OCI-LY7 (cell line): ENCODE data around the gene PCA3. TPM values are rescaled to one million over a fixed set of nuclear protein-coding genes. Genes with fewer than 3 reads are reported as not detected.

Experiments
- BruUV-seq: library from RNA; stranded (reverse); fragments of 400-500 nt; replicated peaks from 2 replicates; lab custom pipeline; 2021; lab: Mats Ljungman, UMichigan
- CTCF ChIA-PET: fragments of 300-600 bp; sonication (Branson Sonifier 250); formaldehyde crosslinking; loops from one replicate; lab custom pipeline; 2022; ENCODE audit warnings: antibody characterized with exemption; ENCODE audit not compliant: unreplicated experiment; lab: Charles Lee
- POLR2A ChIA-PET: fragments of 300-600 bp; sonication (Branson Sonifier 250); formaldehyde crosslinking; loops from one replicate; lab custom pipeline; 2022; ENCODE audit warnings: antibody characterized with exemption; lab: Charles Lee
- DNase-seq: peaks from one replicate; pipeline ENCODE4 v3.0.0-alpha.2; 2015; ENCODE audit warnings: low spot score
- H2AFZ ChIP-seq: fragments of 200-600 bp; sonication (generic), shearing (Covaris generic); 2 replicates; pipeline ENCODE4 v1.6.1; 2014; ENCODE audit warnings: mild to moderate bottlenecking, antibody characterized with exemption, low read length, moderate library complexity
- H3K27ac ChIP-seq: fragments of 200-600 bp; sonication (generic); 2 replicates; pipeline ENCODE4 v1.5.1; 2014; ENCODE audit warnings: mixed run types, low read depth, mild to moderate bottlenecking, moderate library complexity, low read length, inconsistent platforms; ENCODE audit not compliant: poor library complexity, severe bottlenecking
- H3K36me3 ChIP-seq: fragments of 200-600 bp; sonication (generic); 2 replicates; pipeline ENCODE4 v1.6.1; 2014; ENCODE audit warnings: mild to moderate bottlenecking, antibody characterized with exemption, low read length, moderate library complexity, mixed read lengths; ENCODE audit not compliant: insufficient read depth
- H3K4me1 ChIP-seq: fragments of 200-600 bp; sonication (generic); 2 replicates; pipeline ENCODE4 v1.5.1; 2014; ENCODE audit warnings: mild to moderate bottlenecking, low read length; ENCODE audit not compliant: insufficient read depth, poor library complexity, severe bottlenecking
- H3K4me2 ChIP-seq: fragments of 200-600 bp; sonication (generic); 2 replicates; pipeline ENCODE4 v1.6.1; 2014; ENCODE audit warnings: mild to moderate bottlenecking, low read length
- H3K4me3 ChIP-seq: fragments of 200-600 bp; sonication (generic); 2 replicates; pipeline ENCODE4 v1.5.1; 2014; ENCODE audit warnings: mild to moderate bottlenecking, low read depth, low read length; ENCODE audit not compliant: poor library complexity, severe bottlenecking
- H3K79me2 ChIP-seq: fragments of 200-600 bp; sonication (generic); 2 replicates; pipeline ENCODE4 v1.6.1; 2016; ENCODE audit warnings: low read depth, mild to moderate bottlenecking, low read length, moderate library complexity, mixed read lengths; ENCODE audit not compliant: insufficient read depth
- H3K9me2 ChIP-seq: fragments of 200-600 bp; sonication (generic); 2 replicates; pipeline ENCODE4 v1.6.1; 2016; ENCODE audit warnings: mild to moderate bottlenecking, low read length, mixed read lengths; ENCODE audit not compliant: insufficient read depth
- H3K9me3 ChIP-seq: fragments of 200-600 bp; sonication (generic); 2 replicates; pipeline ENCODE4 v1.6.1; 2014; ENCODE audit warnings: mild to moderate bottlenecking, mixed run types, low read length, mixed read lengths
- H4K20me1 ChIP-seq: fragments of 200-600 bp; sonication (generic); 2 replicates; pipeline ENCODE4 v1.6.1; 2014; ENCODE audit warnings: mild to moderate bottlenecking, antibody characterized with exemption, low read length, moderate library complexity, mixed read lengths; ENCODE audit not compliant: insufficient read depth
- CTCF ChIP-seq: fragments of 200-600 bp; sonication (generic); conservative IDR thresholded peaks from 2 replicates; pipeline ENCODE4 v1.5.1; 2014; ENCODE audit warnings: mild to moderate bottlenecking, antibody characterized with exemption, low read length, moderate library complexity, mixed read lengths
- EZH2phosphoT487 ChIP-seq: fragments of 200-600 bp; sonication (generic); IDR thresholded peaks from 2 replicates; pipeline ENCODE4 v1.6.1; 2018; ENCODE audit warnings: low read depth, borderline replicate concordance, mild to moderate bottlenecking, mixed run types, antibody characterized with exemption, low read length, moderate library complexity, mixed read lengths
- intact Hi-C: fragments of 100-400 bp; cut with micrococcal nuclease; formaldehyde crosslinking; loops from one replicate; pipeline ENCODE4 v1.10.0; 2022; ENCODE audit not compliant: unreplicated experiment
- total RNA-seq, 2 experiments: library from RNA; depleted of rRNA in 1 of 2; stranded (reverse); fragments of >200 nt in 1 of 2; shearing (Covaris generic) in 1 of 2; gene quantifications; 2 replicates each; pipeline ENCODE4 v1.2.3, GENCODE V29; 2014 to 2022

Gene PCA3
- total RNA-seq, 2 experiments from 2014 or later, result not detected

GRCh38 chr9:76800901-76801300, 36.7 kb downstream of the PCA3 start:
- H3K9me3 ChIP-seq, result no peaks in the 10 kb centered on the region
- BruUV-seq, result no TSS peak
- POLR2A ChIA-PET, result interaction anchor here (0.6 to 0.7 kb wide), 3 partner anchors 8 to 208 kb away, joined by 3 to 4 read pairs (median 3); no protein-coding TSS in a partner anchor
- H3K36me3 ChIP-seq, result no peaks in the 10 kb centered on the region
- H3K4me2 ChIP-seq, result no peak overlapping the region
- no peak for TF ChIP-seq CTCF
- TF ChIP-seq EZH2phosphoT487, result no peak
- H3K4me3 ChIP-seq, result no peak overlapping the region
- no peaks in the 10 kb centered on the region for H3K79me2 ChIP-seq
- H3K9me2 ChIP-seq, result no peaks in the 10 kb centered on the region
- DNase-seq, result no peak
- intact Hi-C loops, result no loop called here
- no peak overlapping the region for H2AFZ ChIP-seq
- CTCF ChIA-PET, result no interaction called here
- no peaks in the 10 kb centered on the region for H3K4me1 ChIP-seq
- no peaks in the 10 kb centered on the region for H4K20me1 ChIP-seq
- no peak overlapping the region for H3K27ac ChIP-seq

GRCh38 chr9:76803083-76803482, 38.8 kb downstream of the PCA3 start:
- Histone ChIP-seq H3K4me2 (no peak overlapping the region), H3K4me3 (no peak overlapping the region), H4K20me1 (no peaks in the 10 kb centered on the region), H3K36me3 (no peaks in the 10 kb centered on the region), H3K27ac (no peak overlapping the region), H3K4me1 (no peaks in the 10 kb centered on the region), H3K9me3 (no peaks in the 10 kb centered on the region), H3K9me2 (no peaks in the 10 kb centered on the region), H2AFZ (no peak overlapping the region), H3K79me2 (no peaks in the 10 kb centered on the region)
- intact Hi-C loops, result no loop called here
- TF ChIP-seq CTCF (no peak), EZH2phosphoT487 (no peak)
- BruUV-seq, result no TSS peak
- ChIA-PET POLR2A (no interaction called here), CTCF (no interaction called here)
- DNase-seq, result no peak

- no peaks in the 10 kb centered on the region for H3K9me2 ChIP-seq
- ChIA-PET CTCF (no interaction called here), POLR2A (no interaction called here)
- no peaks in the 10 kb centered on the region for H3K36me3 ChIP-seq
- TF ChIP-seq CTCF (no peak), EZH2phosphoT487 (no peak)
- H3K27ac ChIP-seq, result no peak overlapping the region
- no peaks in the 10 kb centered on the region for H3K79me2 ChIP-seq
- no peak for DNase-seq
- no peak overlapping the region for H3K4me3 ChIP-seq
- H3K4me2 ChIP-seq, result no peak overlapping the region
- no peaks in the 10 kb centered on the region for H3K9me3 ChIP-seq
- H4K20me1 ChIP-seq, result no peaks in the 10 kb centered on the region
- H2AFZ ChIP-seq, result no peak overlapping the region
- no peaks in the 10 kb centered on the region for H3K4me1 ChIP-seq
- intact Hi-C loops, result no loop called here
- BruUV-seq, result no TSS peak
These were observed 39.5 kb downstream of the PCA3 start for GRCh38 chr9:76803762-76804161.
